Smooth muscle cell (in vitro differentiated cells): ENCODE measurements around the gene PFN1. TPM values are rescaled to one million over a fixed set of nuclear protein-coding genes. Genes with fewer than 3 reads are reported as not detected.
A peak's percentile ranks its signal among the peaks of the same experiment; 100 is the strongest.

Experiments
- DNase-seq: peaks from one replicate; lab custom pipeline; 2025; ENCODE audit not compliant: unreplicated experiment; lab: John Stamatoyannopoulos, UW
- H2AFZ ChIP-seq: fragments of 200-600 bp; sonication (generic); 2 replicates; pipeline ENCODE4 v1.6.0; 2016; ENCODE audit warnings: antibody characterized with exemption, low read depth, mild to moderate bottlenecking
- H3F3A ChIP-seq: fragments of 200-600 bp; sonication (generic); 2 replicates; pipeline ENCODE4 v1.6.0; 2017; ENCODE audit warnings: antibody characterized with exemption, low read depth
- H3K27ac ChIP-seq: fragments of 200-600 bp; sonication (generic); 2 replicates; pipeline ENCODE4 v1.5.1; 2016; ENCODE audit warnings: low read depth, mild to moderate bottlenecking
- H3K27me3 ChIP-seq: fragments of 200-600 bp; sonication (generic); 2 replicates; pipeline ENCODE4 v1.6.1; 2016; ENCODE audit warnings: low read depth, mild to moderate bottlenecking
- H3K36me3 ChIP-seq: fragments of 200-600 bp; sonication (generic); 2 replicates; pipeline ENCODE4 v1.5.1; 2016; ENCODE audit warnings: low read depth
- H3K4me1 ChIP-seq: fragments of 200-600 bp; sonication (generic); 2 replicates; pipeline ENCODE4 v1.5.1; 2016; ENCODE audit warnings: low read depth
- H3K4me2 ChIP-seq: fragments of 200-600 bp; sonication (generic); 2 replicates; pipeline ENCODE4 v1.6.0; 2016; ENCODE audit warnings: mild to moderate bottlenecking
- H3K4me3 ChIP-seq: fragments of 200-600 bp; sonication (generic); 2 replicates; pipeline ENCODE4 v1.5.1; 2016; ENCODE audit warnings: mild to moderate bottlenecking
- H3K79me2 ChIP-seq: fragments of 200-600 bp; sonication (generic); 2 replicates; pipeline ENCODE4 v1.6.0; 2016; ENCODE audit warnings: low read depth, mild to moderate bottlenecking
- H3K9ac ChIP-seq: fragments of 200-600 bp; sonication (generic); 2 replicates; pipeline ENCODE4 v1.6.0; 2016; ENCODE audit warnings: low read depth
- H3K9me3 ChIP-seq: fragments of 200-600 bp; sonication (generic); replicated peaks from 2 replicates; pipeline ENCODE4 v1.5.1; 2016; ENCODE audit warnings: low read depth
- H4K20me1 ChIP-seq: fragments of 200-600 bp; sonication (generic); 2 replicates; pipeline ENCODE4 v1.6.0; 2016; ENCODE audit warnings: low read depth
- CTCF ChIP-seq: fragments of 200-600 bp; sonication (generic); IDR thresholded peaks from 2 replicates; pipeline ENCODE4 v1.5.1; 2017; ENCODE audit warnings: borderline replicate concordance, mild to moderate bottlenecking, antibody characterized with exemption; ENCODE audit not compliant: insufficient read depth, poor library complexity, severe bottlenecking
- WGBS: methylation state at CpG from one replicate; pipeline ENCODE4 v1.1.7; 2016; ENCODE audit warnings: low lambda C conversion rate; 5-methylcytosine and 5-hydroxymethylcytosine counted together
- polyA plus RNA-seq: library from polyadenylated mRNA; unstranded; fragments of >200 nt; fragmentation: Nextera tagmentation; extraction: Ambion mirVana; gene quantifications from 2 replicates; pipeline ENCODE4 v1.2.1, GENCODE V29; 2016
- total RNA-seq: library from RNA; depleted of rRNA; stranded (reverse); fragments of >200 nt; gene quantifications from 2 replicates; pipeline ENCODE4 v1.2.3, GENCODE V29; 2014

The PFN1 gene
- total and polyA plus RNA-seq, 2 experiments from 2014 or later: 838 to 1,485 TPM

- Histone ChIP-seq H3K4me3 (peak overlapping the region; percentile 96), H3K27me3 (no peaks in the 10 kb centered on the region), H3K4me2 (peak overlapping the region; percentile 90), H2AFZ (peak overlapping the region; percentile 18), H3F3A (peaks cover 26% of the 10 kb centered on the region), H4K20me1 (peaks cover 32% of the 10 kb centered on the region), H3K27ac (peak overlapping the region; percentile 96), H3K4me1 (peaks cover 29% of the 10 kb centered on the region), H3K9me3 (no peaks in the 10 kb centered on the region), H3K9ac (peak overlapping the region; percentile 86), H3K79me2 (peaks cover 35% of the 10 kb centered on the region), H3K36me3 (no peaks in the 10 kb centered on the region)
- 0% methylated on average over 13 of the region's 75 CpGs for WGBS
- peak; percentile 83 for DNase-seq
- TF ChIP-seq CTCF: no peak
Observed at GRCh38 chr17:4949321-4950074, 1.2 kb upstream of the PFN1 start.

GRCh38 chr17:4948931-4949320 is 596 bp upstream of the PFN1 start:
- peaks cover 30% of the 10 kb centered on the region for H3F3A ChIP-seq
- peaks cover 37% of the 10 kb centered on the region for H4K20me1 ChIP-seq
- H3K27me3 ChIP-seq: no peaks in the 10 kb centered on the region
- H3K79me2 ChIP-seq: peaks cover 39% of the 10 kb centered on the region
- peaks cover 29% of the 10 kb centered on the region for H3K4me1 ChIP-seq
- peak overlapping the region; percentile 96 for H3K4me3 ChIP-seq
- WGBS: under 1% methylated on average over 23 of the region's 40 CpGs
- DNase-seq: peak; percentile 87
- no peaks in the 10 kb centered on the region for H3K36me3 ChIP-seq
- peak overlapping the region; percentile 96 for H3K27ac ChIP-seq
- TF ChIP-seq CTCF: no peak
- H3K9ac ChIP-seq: peak overlapping the region; percentile 86
- peak overlapping the region; percentile 90 for H3K4me2 ChIP-seq
- H2AFZ ChIP-seq: peak overlapping the region; percentile 18
- H3K9me3 ChIP-seq: no peaks in the 10 kb centered on the region

GRCh38 chr17:4947411-4948165 is 742 bp downstream of the PFN1 start:
- Histone ChIP-seq H4K20me1 (peaks cover 37% of the 10 kb centered on the region), H3K27me3 (no peaks in the 10 kb centered on the region), H3K9me3 (no peaks in the 10 kb centered on the region), H3F3A (peaks cover 40% of the 10 kb centered on the region), H3K27ac (peak overlapping the region; percentile 96), H3K4me2 (peak overlapping the region; percentile 90), H3K4me1 (peaks cover 29% of the 10 kb centered on the region), H3K4me3 (peak overlapping the region; percentile 96), H3K36me3 (no peaks in the 10 kb centered on the region), H3K9ac (peak overlapping the region; percentile 94), H2AFZ (no peak overlapping the region), H3K79me2 (peaks cover 50% of the 10 kb centered on the region)
- TF ChIP-seq CTCF: no peak
- 1% methylated on average over 14 of the region's 56 CpGs for WGBS
- DNase-seq: peak; percentile 38
